Left lung (tissue), 10 donors: Measurements from ENCODE around the gene GATC. TPM values are rescaled to one million over a fixed set of nuclear protein-coding genes. Genes with fewer than 3 reads are reported as not detected.
A peak's percentile ranks its signal among the peaks of the same experiment; 100 is the strongest.

Experiments
- ATAC-seq: fragments of 200-7000 bp; cut with Tn5 transposase; one replicate; pipeline ENCODE4 v1.9.1; 2020; ENCODE audit warnings: moderate library complexity
- DNase-seq, 4 donors: peaks; one replicate each; pipeline ENCODE4 v3.0.0-alpha.2; 2013 to 2020
- H3K27ac ChIP-seq, 2 donors: fragments of 200-600 bp; sonication (generic) in 1 of 2; one replicate each; pipeline versions ENCODE4 v1.5.0 to v1.8.0; 2020 to 2021
- H3K27me3 ChIP-seq, 2 donors: fragments of 200-600 bp; sonication (generic) in 1 of 2; one replicate each; pipeline versions ENCODE4 v1.5.0 to v1.8.0; 2020 to 2021
- H3K36me3 ChIP-seq, 2 donors: fragments of 200-600 bp; sonication (generic) in 1 of 2; one replicate each; pipeline versions ENCODE4 v1.5.0 to v1.8.0; 2020 to 2021
- H3K4me1 ChIP-seq, 2 donors: fragments of 200-600 bp; one replicate each; pipeline ENCODE4 v1.8.0; 2021
- H3K4me3 ChIP-seq, 2 donors: fragments of 200-600 bp; sonication (generic) in 1 of 2; one replicate each; pipeline versions ENCODE4 v1.5.0 to v1.8.0; 2020 to 2021; ENCODE audit warnings: mild to moderate bottlenecking in 1 of 2
- H3K9me3 ChIP-seq, 2 donors: fragments of 200-600 bp; sonication (generic) in 1 of 2; one replicate each; pipeline versions ENCODE4 v1.5.0 to v1.8.0; 2020 to 2021
- CTCF ChIP-seq, 2 donors: fragments of 200-600 bp; sonication (generic) in 1 of 2; IDR thresholded peaks; one replicate each; pipeline versions ENCODE4 v1.5.0 to v1.8.0; 2021; ENCODE audit warnings: antibody characterized with exemption in 2 of 2
- intact Hi-C, 2 donors: fragments of 100-400 bp; cut with DNase I; formaldehyde crosslinking; loops; one replicate each; pipeline versions ENCODE4 v1.11.2 to v1.14.2; 2022
- polyA plus RNA-seq, 6 donors: library from polyadenylated mRNA; unstranded; fragments of 120-200 nt; gene quantifications; one replicate each; pipeline ENCODE4 v1.2.1, GENCODE V29; 2013; ENCODE audit not compliant: insufficient read length in 6 of 6
- total RNA-seq, 2 donors: library from RNA; stranded (reverse); fragmentation: NEBNext Ultra II Directional; extraction: Animal tissue kit (Norgen Biotek cat#: 25700); gene quantifications; one replicate each; pipeline ENCODE4 v1.2.1, GENCODE V29; 2021
- donor health status: DM: no; HTN: yes; CAD: no.
- donor health status: DM: no; HTN: no; CAD: no.

GATC gene
- total and polyA plus RNA-seq, 8 donors: 30.1 to 33.3 (median 31.6) TPM

GRCh38 chr12:120453977-120454376, 7.7 kb downstream of the GATC start:
- ATAC-seq: peak; percentile 69
- H3K36me3 ChIP-seq: peaks cover 0 to 77% of the 10 kb centered on the region in 2 donors

GRCh38 chr12:120455302-120455701, 9.1 kb downstream of the GATC start:
- TF ChIP-seq CTCF (IDR thresholded peaks at IDR 0.05): no peak
- Histone ChIP-seq H3K27me3 (no peaks in the 10 kb centered on the region), H3K4me1 (no peaks in the 10 kb centered on the region), H3K4me3 (no peak overlapping the region), H3K9me3 (no peaks in the 10 kb centered on the region), H3K36me3 (peaks cover 0 to 79% of the 10 kb centered on the region in 2 donors), H3K27ac (no peak overlapping the region)
- intact Hi-C loops: no loop called here
- ATAC-seq (no peak), DNase-seq (no peak)

More at GRCh38 chr12:120453977-120454376, 7.7 kb downstream of the GATC start:
- intact Hi-C loops: no loop called here
- Histone ChIP-seq H3K4me3 (no peak overlapping the region), H3K9me3 (no peaks in the 10 kb centered on the region), H3K4me1 (peaks cover 0 to 3% of the 10 kb centered on the region in 2 donors), H3K27ac (no peak overlapping the region), H3K27me3 (no peaks in the 10 kb centered on the region)
- peak; percentile 42 to 43 for TF ChIP-seq CTCF (IDR thresholded peaks at IDR 0.05)
- DNase-seq: no peak

GRCh38 chr12:120457133-120457532, 10.9 kb downstream of the GATC start:
- Histone ChIP-seq H3K4me1 (no peaks in the 10 kb centered on the region), H3K4me3 (no peak overlapping the region), H3K9me3 (no peaks in the 10 kb centered on the region), H3K27me3 (no peaks in the 10 kb centered on the region), H3K36me3 (peaks cover 0 to 87% of the 10 kb centered on the region in 2 donors), H3K27ac (no peak overlapping the region)
- intact Hi-C loops: no loop called here
- ATAC-seq (no peak), DNase-seq (no peak)
- no peak for TF ChIP-seq CTCF (IDR thresholded peaks at IDR 0.05)

- no peak for ATAC-seq
- Histone ChIP-seq H3K27me3 (no peaks in the 10 kb centered on the region), H3K36me3 (peaks cover 0 to 99% of the 10 kb centered on the region in 2 donors), H3K4me1 (no peaks in the 10 kb centered on the region), H3K4me3 (no peak overlapping the region), H3K27ac (no peak overlapping the region), H3K9me3 (no peaks in the 10 kb centered on the region)
- no peak for TF ChIP-seq CTCF (IDR thresholded peaks at IDR 0.05)
- intact Hi-C loops: no loop called here
- no peak for DNase-seq
These were observed 13.9 kb downstream of the GATC start for GRCh38 chr12:120460157-120460556.

- Histone ChIP-seq H3K9me3 (no peaks in the 10 kb centered on the region), H3K4me3 (no peak overlapping the region), H3K27me3 (no peaks in the 10 kb centered on the region), H3K36me3 (peaks cover 0 to 95% of the 10 kb centered on the region in 2 donors), H3K27ac (no peak overlapping the region), H3K4me1 (peaks cover 0 to 15% of the 10 kb centered on the region in 2 donors)
- ATAC-seq (no peak), DNase-seq (no peak)
- intact Hi-C loops: no loop called here
- no peak for TF ChIP-seq CTCF (IDR thresholded peaks at IDR 0.05)
These were observed 15.9 kb downstream of the GATC start for GRCh38 chr12:120462099-120462640.
